Prostate gland (tissue), 2 donors: ENCODE results near the gene C1orf87.

Experiments used
- POLR2A ChIP-seq: fragments of 450-650 bp; IDR thresholded peaks from one replicate; pipeline ENCODE4 v1.6.1; 2016; ENCODE audit warnings: antibody characterized with exemption, mild to moderate bottlenecking
- TF ChIP-seq, protein P1 (sequence below), 4 experiments: fragments of 200-600 bp in 2 of 4; fragments of 450-650 bp in 2 of 4; sonication (generic) in 2 of 4; IDR thresholded peaks; 1 replicate in 3 of 4; 2 replicates in 1 of 4; pipeline ENCODE4 v1.5.1; 2016 to 2019; ENCODE audit warnings: antibody characterized with exemption in 4 of 4, mild to moderate bottlenecking in 2 of 4, moderate library complexity in 2 of 4

DNA sequence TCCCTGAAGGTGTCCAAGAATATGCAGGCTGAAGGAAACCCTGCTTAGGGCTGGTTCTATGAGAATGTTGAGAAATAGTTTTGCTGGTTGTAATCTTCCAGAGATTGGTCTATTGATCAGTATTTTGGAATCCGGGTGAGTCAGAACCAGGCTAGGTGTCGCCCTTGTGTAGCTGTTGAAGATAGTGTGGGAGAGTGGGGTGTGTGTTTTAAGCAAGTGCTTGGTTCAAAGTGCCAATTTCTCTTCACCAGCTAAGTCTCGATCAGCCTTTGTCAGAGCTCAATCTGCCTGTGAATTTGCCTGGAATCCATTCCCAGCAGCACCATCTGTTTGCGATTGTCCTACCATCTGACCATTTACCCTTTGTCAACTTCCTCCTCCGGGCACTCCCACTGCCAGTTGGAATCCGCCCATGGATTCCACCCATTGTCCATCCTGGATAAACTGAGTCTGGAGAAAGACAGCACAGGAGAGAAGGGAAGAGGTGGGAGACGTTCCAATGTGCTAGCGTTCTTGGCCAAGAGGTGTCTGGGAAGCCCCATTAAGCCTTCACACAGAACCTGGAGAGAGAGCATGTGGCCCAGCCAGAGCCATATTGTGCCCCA lies 87.6 kb downstream of the C1orf87 start:
- TF ChIP-seq, protein P1, sequence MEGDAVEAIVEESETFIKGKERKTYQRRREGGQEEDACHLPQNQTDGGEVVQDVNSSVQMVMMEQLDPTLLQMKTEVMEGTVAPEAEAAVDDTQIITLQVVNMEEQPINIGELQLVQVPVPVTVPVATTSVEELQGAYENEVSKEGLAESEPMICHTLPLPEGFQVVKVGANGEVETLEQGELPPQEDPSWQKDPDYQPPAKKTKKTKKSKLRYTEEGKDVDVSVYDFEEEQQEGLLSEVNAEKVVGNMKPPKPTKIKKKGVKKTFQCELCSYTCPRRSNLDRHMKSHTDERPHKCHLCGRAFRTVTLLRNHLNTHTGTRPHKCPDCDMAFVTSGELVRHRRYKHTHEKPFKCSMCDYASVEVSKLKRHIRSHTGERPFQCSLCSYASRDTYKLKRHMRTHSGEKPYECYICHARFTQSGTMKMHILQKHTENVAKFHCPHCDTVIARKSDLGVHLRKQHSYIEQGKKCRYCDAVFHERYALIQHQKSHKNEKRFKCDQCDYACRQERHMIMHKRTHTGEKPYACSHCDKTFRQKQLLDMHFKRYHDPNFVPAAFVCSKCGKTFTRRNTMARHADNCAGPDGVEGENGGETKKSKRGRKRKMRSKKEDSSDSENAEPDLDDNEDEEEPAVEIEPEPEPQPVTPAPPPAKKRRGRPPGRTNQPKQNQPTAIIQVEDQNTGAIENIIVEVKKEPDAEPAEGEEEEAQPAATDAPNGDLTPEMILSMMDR (IDR thresholded peaks at IDR 0.05) = no peak
- TF ChIP-seq POLR2A = no peak
